H9 (cell line): Measurements from ENCODE around the gene MICB. TPM values are rescaled to one million over a fixed set of nuclear protein-coding genes. Genes with fewer than 3 reads are reported as not detected.

ENCODE experiments used
- DNase-seq: peaks from one replicate; pipeline ENCODE4 v3.0.0-alpha.2; 2017
- H2AFZ ChIP-seq: one replicate; pipeline ENCODE4 v1.6.1; 2013; ENCODE audit warnings: mild to moderate bottlenecking, low read length, control low read depth, moderate library complexity
- H2AK5ac ChIP-seq: 2 replicates; pipeline ENCODE4 v1.6.1; 2013; ENCODE audit warnings: low read length, control low read depth, mixed read lengths; ENCODE audit not compliant: insufficient read length
- H2BK120ac ChIP-seq: one replicate; pipeline ENCODE4 v1.6.1; 2013; ENCODE audit warnings: low read depth, mild to moderate bottlenecking, low read length, control low read depth, inconsistent platforms; ENCODE audit not compliant: poor library complexity, severe bottlenecking
- H2BK12ac ChIP-seq: 2 replicates; pipeline ENCODE4 v1.6.1; 2013; ENCODE audit warnings: low read length, control low read depth, mixed read lengths, low read depth; ENCODE audit not compliant: insufficient read length
- H2BK15ac ChIP-seq: 2 replicates; pipeline ENCODE4 v1.6.1; 2013; ENCODE audit warnings: low read depth, low read length, control low read depth
- H2BK20ac ChIP-seq: one replicate; pipeline ENCODE4 v1.6.1; 2013; ENCODE audit warnings: low read depth, mild to moderate bottlenecking, low read length, control low read depth, inconsistent platforms; ENCODE audit not compliant: poor library complexity, severe bottlenecking
- H2BK5ac ChIP-seq: 2 replicates; pipeline ENCODE4 v1.6.1; 2013; ENCODE audit warnings: low read length, control low read depth, mixed read lengths; ENCODE audit not compliant: insufficient read length
- H3K14ac ChIP-seq: 2 replicates; pipeline ENCODE4 v1.6.1; 2013; ENCODE audit warnings: low read length, control low read depth; ENCODE audit not compliant: insufficient read depth
- H3K18ac ChIP-seq: 2 replicates; pipeline ENCODE4 v1.6.1; 2013; ENCODE audit warnings: low read depth, mild to moderate bottlenecking, mixed read lengths, low read length, control low read depth; ENCODE audit not compliant: insufficient read length
- H3K23ac ChIP-seq: 2 replicates; pipeline ENCODE4 v1.6.1; 2013; ENCODE audit warnings: low read length, control low read depth, mixed read lengths, low read depth; ENCODE audit not compliant: insufficient read length
- H3K23me2 ChIP-seq: 2 replicates; pipeline ENCODE4 v1.6.1; 2013; ENCODE audit warnings: low read depth, mild to moderate bottlenecking, mixed read lengths, low read length, control low read depth; ENCODE audit not compliant: insufficient read length, poor library complexity, severe bottlenecking
- H3K27ac ChIP-seq: 2 replicates; pipeline ENCODE4 v1.5.1; 2013; ENCODE audit warnings: low read length, control low read depth, mixed read lengths, low read depth; ENCODE audit not compliant: insufficient read length
- H3K27me3 ChIP-seq: 2 replicates; pipeline ENCODE4 v1.6.1; 2013; ENCODE audit warnings: low read length, control low read depth, inconsistent platforms; ENCODE audit not compliant: insufficient read depth
- H3K4ac ChIP-seq: 2 replicates; pipeline ENCODE4 v1.6.1; 2013; ENCODE audit warnings: low read depth, mild to moderate bottlenecking, control low read depth, inconsistent platforms, low read length, moderate library complexity
- H3K4me1 ChIP-seq: 2 replicates; pipeline ENCODE4 v1.6.1; 2013; ENCODE audit warnings: low read length, control low read depth, inconsistent platforms; ENCODE audit not compliant: insufficient read depth
- H3K4me2 ChIP-seq: 2 replicates; pipeline ENCODE4 v1.6.1; 2013; ENCODE audit warnings: low read length, control low read depth, mixed read lengths; ENCODE audit not compliant: insufficient read length, insufficient read depth
- H3K56ac ChIP-seq: 2 replicates; pipeline ENCODE4 v1.6.1; 2013; ENCODE audit warnings: low read depth, mild to moderate bottlenecking, mixed read lengths, low read length, control low read depth; ENCODE audit not compliant: insufficient read length
- H3K79me1 ChIP-seq: 2 replicates; pipeline ENCODE4 v1.6.1; 2013; ENCODE audit warnings: low read depth, mild to moderate bottlenecking, moderate library complexity, low read length, control low read depth, inconsistent platforms; ENCODE audit not compliant: insufficient read depth, poor library complexity, severe bottlenecking
- H3K79me2 ChIP-seq: 2 replicates; pipeline ENCODE4 v1.6.1; 2013; ENCODE audit warnings: low read length, control low read depth, inconsistent platforms; ENCODE audit not compliant: insufficient read depth
- H3K9ac ChIP-seq: 2 replicates; pipeline ENCODE4 v1.6.1; 2013; ENCODE audit warnings: low read length, control low read depth, mixed read lengths; ENCODE audit not compliant: insufficient read length; ENCODE audit errors: extremely low read depth
- H3K9me3 ChIP-seq: one replicate; pipeline ENCODE4 v1.6.1; 2013; ENCODE audit warnings: low read depth, low read length, inconsistent platforms; ENCODE audit not compliant: control insufficient read depth
- H3T11ph ChIP-seq: one replicate; pipeline ENCODE4 v1.6.1; 2013; ENCODE audit warnings: mild to moderate bottlenecking, low read length, control low read depth, inconsistent platforms
- H4K20me1 ChIP-seq: one replicate; pipeline ENCODE4 v1.6.1; 2013; ENCODE audit not compliant: control insufficient read depth, insufficient read length, insufficient read depth
- H4K5ac ChIP-seq: 2 replicates; pipeline ENCODE4 v1.6.1; 2013; ENCODE audit warnings: low read depth, mild to moderate bottlenecking, mixed read lengths, low read length, control low read depth; ENCODE audit not compliant: insufficient read length
- H4K8ac ChIP-seq: replicated peaks from 2 replicates; pipeline ENCODE4 v1.6.1; 2013; ENCODE audit warnings: low read length, control low read depth, mixed read lengths, low read depth; ENCODE audit not compliant: insufficient read length
- H4K91ac ChIP-seq: 2 replicates; pipeline ENCODE4 v1.6.1; 2013; ENCODE audit warnings: low read depth, mild to moderate bottlenecking, moderate library complexity, mixed read lengths, low read length, control low read depth; ENCODE audit not compliant: insufficient read length
- H3K27ac Mint-ChIP-seq, 3 experiments: 2 replicates in 2 of 3; 3 replicates in 1 of 3; pipeline ENCODE4 v1.8.0; 2020 to 2021; ENCODE audit warnings: mixed read lengths in 3 of 3, mild to moderate bottlenecking in 1 of 3, moderate library complexity in 1 of 3
- H3K27me3 Mint-ChIP-seq: 2 replicates; pipeline ENCODE4 v1.8.0; 2021; ENCODE audit warnings: low read depth, mild to moderate bottlenecking, moderate library complexity, mixed read lengths
- H3K36me3 Mint-ChIP-seq, 3 experiments: 2 replicates in 2 of 3; 3 replicates in 1 of 3; pipeline ENCODE4 v1.8.0; 2020 to 2021; ENCODE audit warnings: low read depth in 3 of 3, mixed read lengths in 3 of 3; ENCODE audit not compliant: insufficient read depth in 1 of 3
- H3K4me1 Mint-ChIP-seq, 2 experiments: 2 replicates each; pipeline ENCODE4 v1.8.0; 2020; ENCODE audit warnings: mixed read lengths in 2 of 2
- H3K4me3 Mint-ChIP-seq, 2 experiments: 2 replicates in 1 of 2; 3 replicates in 1 of 2; pipeline ENCODE4 v1.8.0; 2020 to 2021; ENCODE audit warnings: mild to moderate bottlenecking in 2 of 2, mixed read lengths in 2 of 2, moderate library complexity in 1 of 2
- H3K9me3 Mint-ChIP-seq, 2 experiments: 2 replicates in 1 of 2; 3 replicates in 1 of 2; pipeline ENCODE4 v1.8.0; 2020; ENCODE audit warnings: mild to moderate bottlenecking in 2 of 2, mixed read lengths in 2 of 2, moderate library complexity in 1 of 2
- WGBS: extraction: QIAGEN DNeasy Blood & Tissue Kit; methylation state at CpG from one replicate; pipeline ENCODE4 v1.1.7; 2013; ENCODE audit warnings: missing lambda C conversion rate, low lambda C conversion rate, mixed read lengths; ENCODE audit not compliant: insufficient read length; ENCODE audit errors: extremely low coverage; 5-methylcytosine and 5-hydroxymethylcytosine counted together
- total RNA-seq: library from RNA; stranded (reverse); gene quantifications from 2 replicates; pipeline ENCODE4 v1.2.1, GENCODE V29; 2021
- TF ChIP-seq, protein P1 (sequence below): fragments of 200-600 bp; sonication (generic); conservative IDR thresholded peaks from 3 replicates; pipeline ENCODE4 v1.8.0; 2021; ENCODE audit warnings: antibody characterized with exemption, mild to moderate bottlenecking

MICB gene
- total RNA-seq, 1 experiment from 2014 or later = 6.2 TPM

- no peak overlapping the region for H3K9ac ChIP-seq
- DNase-seq = no peak
- no peak overlapping the region for H3K27ac ChIP-seq
- no peak overlapping the region for H2BK5ac ChIP-seq
- no peak overlapping the region for H3K14ac ChIP-seq
- H3K27ac Mint-ChIP-seq = peak overlapping the region in 1 of 3 experiments; percentile 8; a peak in 3 of 7 replicates
- H4K5ac ChIP-seq = no peak overlapping the region
- no peak overlapping the region for H3K4me2 ChIP-seq
- H3K36me3 Mint-ChIP-seq = peaks cover 14 to 39% (median 26%) of the 10 kb centered on the region in 3 experiments; a peak in 6 of 7 replicates
- TF ChIP-seq, protein P1, sequence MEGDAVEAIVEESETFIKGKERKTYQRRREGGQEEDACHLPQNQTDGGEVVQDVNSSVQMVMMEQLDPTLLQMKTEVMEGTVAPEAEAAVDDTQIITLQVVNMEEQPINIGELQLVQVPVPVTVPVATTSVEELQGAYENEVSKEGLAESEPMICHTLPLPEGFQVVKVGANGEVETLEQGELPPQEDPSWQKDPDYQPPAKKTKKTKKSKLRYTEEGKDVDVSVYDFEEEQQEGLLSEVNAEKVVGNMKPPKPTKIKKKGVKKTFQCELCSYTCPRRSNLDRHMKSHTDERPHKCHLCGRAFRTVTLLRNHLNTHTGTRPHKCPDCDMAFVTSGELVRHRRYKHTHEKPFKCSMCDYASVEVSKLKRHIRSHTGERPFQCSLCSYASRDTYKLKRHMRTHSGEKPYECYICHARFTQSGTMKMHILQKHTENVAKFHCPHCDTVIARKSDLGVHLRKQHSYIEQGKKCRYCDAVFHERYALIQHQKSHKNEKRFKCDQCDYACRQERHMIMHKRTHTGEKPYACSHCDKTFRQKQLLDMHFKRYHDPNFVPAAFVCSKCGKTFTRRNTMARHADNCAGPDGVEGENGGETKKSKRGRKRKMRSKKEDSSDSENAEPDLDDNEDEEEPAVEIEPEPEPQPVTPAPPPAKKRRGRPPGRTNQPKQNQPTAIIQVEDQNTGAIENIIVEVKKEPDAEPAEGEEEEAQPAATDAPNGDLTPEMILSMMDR = no peak
- no peak overlapping the region for H3K56ac ChIP-seq
- H4K91ac ChIP-seq = no peak overlapping the region
- no peak overlapping the region for H3T11ph ChIP-seq
- no peak overlapping the region for H3K18ac ChIP-seq
- WGBS = no CpG with 5 or more reads among the region's 14 CpGs
- no peaks in the 10 kb centered on the region for H3K9me3 ChIP-seq
- H3K27me3 Mint-ChIP-seq = no peaks in the 10 kb centered on the region
- H2BK12ac ChIP-seq = no peak overlapping the region
- H3K4me3 Mint-ChIP-seq = no peak overlapping the region; a peak in 1 of 5 replicates
- no peak overlapping the region for H2BK20ac ChIP-seq
- no peaks in the 10 kb centered on the region for H4K20me1 ChIP-seq
- H2AFZ ChIP-seq = no peak overlapping the region
- H3K27me3 ChIP-seq = no peaks in the 10 kb centered on the region
- no peaks in the 10 kb centered on the region for H3K23me2 ChIP-seq
- H3K4me1 ChIP-seq = peaks cover 4% of the 10 kb centered on the region; the same call in 1 of the 2 replicates
- H2AK5ac ChIP-seq = no peak overlapping the region
- no peak overlapping the region for H2BK120ac ChIP-seq
- H3K79me2 ChIP-seq = no peaks in the 10 kb centered on the region
- peaks cover 4 to 18% of the 10 kb centered on the region in 2 experiments; a peak in 3 of 4 replicates for H3K4me1 Mint-ChIP-seq
- no peak overlapping the region for H2BK15ac ChIP-seq
- no peak overlapping the region for H3K23ac ChIP-seq
- H4K8ac ChIP-seq = no peak overlapping the region
- H3K4ac ChIP-seq = no peak overlapping the region
- no peaks in the 10 kb centered on the region for H3K79me1 ChIP-seq
- no peaks in the 10 kb centered on the region for H3K9me3 Mint-ChIP-seq
Measured at GRCh38 chr6:31558631-31559500, 60.9 kb downstream of the MICB start.
